Femur (tissue), 1 donor: ENCODE data around the gene OSBPL1A.
"Not testable (repeated sequence)": the region's sequence is repeated elsewhere in the genome, so short reads cannot be mapped to it uniquely, and the experiment has no call there.

Source experiments
- DNase-seq: peaks from one replicate; pipeline ENCODE4 v3.0.0-alpha.2; 2017

The OSBPL1A gene

GRCh38 chr18:24396082-24396633, 1.5 kb downstream of the OSBPL1A start:
- no peak for DNase-seq

GRCh38 chr18:24395049-24395795, 2.4 kb downstream of the OSBPL1A start:
- DNase-seq = no peak

- DNase-seq = peak; percentile 46
Measured at GRCh38 chr18:24388957-24389356, 8.7 kb downstream of the OSBPL1A start.

GRCh38 chr18:24386681-24387080, 10.9 kb downstream of the OSBPL1A start:
- DNase-seq = no peak

- no peak for DNase-seq
Measured at GRCh38 chr18:24381126-24381525, 16.5 kb downstream of the OSBPL1A start.

GRCh38 chr18:24380163-24380747, 17.4 kb downstream of the OSBPL1A start:
- DNase-seq = no peak

- DNase-seq = no peak
Measured at GRCh38 chr18:24378598-24378997, 19.0 kb downstream of the OSBPL1A start.

- not testable (repeated sequence) for DNase-seq
Measured at GRCh38 chr18:24376531-24376930, 21.1 kb downstream of the OSBPL1A start.

GRCh38 chr18:24373328-24373727, 24.3 kb downstream of the OSBPL1A start:
- no peak for DNase-seq

GRCh38 chr18:24372279-24372872, 25.2 kb downstream of the OSBPL1A start:
- DNase-seq = no peak

GRCh38 chr18:24370120-24370519, 27.5 kb downstream of the OSBPL1A start:
- DNase-seq = no peak

- DNase-seq = peak; percentile 39
Measured at GRCh38 chr18:24369426-24369825, 28.2 kb downstream of the OSBPL1A start.

- DNase-seq = no peak
Measured at GRCh38 chr18:24368749-24369148, 28.9 kb downstream of the OSBPL1A start.

- DNase-seq = no peak
Measured at GRCh38 chr18:24366328-24366727, 31.3 kb downstream of the OSBPL1A start.

GRCh38 chr18:24364177-24364576, 33.4 kb downstream of the OSBPL1A start:
- DNase-seq = no peak

- no peak for DNase-seq
Measured at GRCh38 chr18:24362757-24363156, 34.9 kb downstream of the OSBPL1A start.

- DNase-seq = not testable (repeated sequence)
Measured at GRCh38 chr18:24359787-24360530, 37.7 kb downstream of the OSBPL1A start.

GRCh38 chr18:24354278-24354677, 43.3 kb downstream of the OSBPL1A start:
- DNase-seq = no peak

GRCh38 chr18:24346254-24346653, 51.4 kb downstream of the OSBPL1A start:
- DNase-seq = no peak

GRCh38 chr18:24344509-24344908, 53.1 kb downstream of the OSBPL1A start:
- no peak for DNase-seq

- DNase-seq = no peak
Measured at GRCh38 chr18:24342347-24342746, 55.3 kb downstream of the OSBPL1A start.

- no peak for DNase-seq
Measured at GRCh38 chr18:24341361-24341760, 56.3 kb downstream of the OSBPL1A start.

- no peak for DNase-seq
Measured at GRCh38 chr18:24333084-24333483, 64.5 kb downstream of the OSBPL1A start.
